GM18508 (cell line): ENCODE results near the gene TREM1.

Source experiments
- ATAC-seq: cut with Tn5 transposase; IDR thresholded peaks from one replicate; pipeline ENCODE4 v1.9.1; 2021; ENCODE audit warnings: moderate number of reproducible peaks; ENCODE audit not compliant: insufficient read depth, unreplicated experiment

The TREM1 gene

DNA sequence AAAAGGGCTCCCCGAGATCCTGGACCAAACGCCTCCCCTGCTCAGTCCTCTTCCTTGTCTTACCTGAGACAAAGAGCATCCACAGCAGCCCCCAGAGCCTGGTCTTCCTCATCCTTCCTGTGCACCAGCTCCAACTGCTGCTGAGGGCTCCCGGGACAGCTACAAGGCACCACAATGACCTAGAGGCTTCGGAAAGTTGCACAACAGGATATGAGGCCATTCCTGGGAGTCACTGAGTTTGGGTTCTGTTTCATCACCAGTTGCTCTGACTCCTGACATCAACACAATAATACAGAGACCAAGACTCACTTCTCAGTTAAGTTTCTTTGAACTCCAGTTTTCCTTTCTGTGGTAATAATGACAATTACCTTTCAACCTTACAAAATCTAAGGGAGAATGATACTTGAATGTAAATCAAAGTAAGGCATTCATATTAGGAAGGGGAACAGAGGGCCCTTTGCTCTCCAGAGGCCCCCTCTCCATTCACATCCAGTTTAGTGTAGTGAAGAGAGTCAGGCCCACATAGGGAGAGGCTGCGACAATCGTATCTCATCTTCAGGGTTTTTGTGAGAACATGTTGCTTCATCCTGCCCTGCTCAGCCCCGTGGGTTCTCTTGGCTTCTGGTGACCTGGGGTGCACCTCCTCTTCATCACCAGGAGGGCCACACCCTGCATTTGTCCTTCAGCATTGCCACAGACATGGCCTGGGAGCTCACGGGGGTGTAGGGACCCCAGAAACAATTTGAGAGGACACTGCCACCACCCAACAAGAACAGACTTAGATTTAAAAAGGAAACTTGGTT lies at the start of gene TREM1:
TSS of gene TREM1 (minus strand) at position 139 of the 803 bp plus-strand sequence. CDS start at position 112, 27 bp downstream.
- no peak for ATAC-seq

DNA sequence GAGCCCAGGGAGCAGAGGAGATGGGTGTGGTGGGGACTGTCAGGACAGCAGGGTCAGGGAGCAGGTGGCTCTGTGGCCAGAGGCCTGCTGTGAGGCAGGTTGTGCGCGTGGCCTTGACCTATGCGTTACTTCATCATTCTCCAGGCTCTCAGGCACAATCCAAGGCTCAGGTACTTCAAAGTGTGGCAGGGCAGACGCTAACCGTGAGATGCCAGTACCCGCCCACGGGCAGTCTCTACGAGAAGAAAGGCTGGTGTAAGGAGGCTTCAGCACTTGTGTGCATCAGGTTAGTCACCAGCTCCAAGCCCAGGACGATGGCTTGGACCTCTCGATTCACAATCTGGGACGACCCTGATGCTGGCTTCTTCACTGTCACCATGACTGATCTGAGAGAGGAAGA lies 49.5 kb upstream of the TREM1 start:
- no peak for ATAC-seq

DNA sequence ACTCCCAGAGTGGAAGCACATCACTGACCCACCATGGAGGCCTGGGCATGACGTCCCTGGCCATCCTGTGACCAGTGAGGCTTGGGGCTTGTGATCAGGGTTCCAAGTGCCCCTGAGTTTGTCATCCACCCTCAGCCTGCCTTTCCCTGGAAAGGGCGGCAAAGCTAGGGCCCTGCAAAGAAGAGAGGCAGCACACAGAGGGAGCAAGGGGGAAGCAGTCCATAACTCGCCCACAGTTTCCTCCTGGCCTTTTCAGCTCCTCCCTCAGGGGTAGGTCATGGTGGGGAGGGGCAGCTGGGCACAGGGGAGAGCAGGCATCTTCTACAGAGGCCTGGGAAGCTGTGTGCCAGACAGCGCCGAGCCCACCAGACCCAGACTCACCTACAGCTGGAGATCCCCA lies 48.8 kb upstream of the TREM1 start, which contains the start of gene NCR2:
TSS of gene NCR2 (plus strand) at position 313 of the 400 bp plus-strand sequence. CDS start 269 bp downstream, outside the sequence.
- no peak for ATAC-seq

DNA sequence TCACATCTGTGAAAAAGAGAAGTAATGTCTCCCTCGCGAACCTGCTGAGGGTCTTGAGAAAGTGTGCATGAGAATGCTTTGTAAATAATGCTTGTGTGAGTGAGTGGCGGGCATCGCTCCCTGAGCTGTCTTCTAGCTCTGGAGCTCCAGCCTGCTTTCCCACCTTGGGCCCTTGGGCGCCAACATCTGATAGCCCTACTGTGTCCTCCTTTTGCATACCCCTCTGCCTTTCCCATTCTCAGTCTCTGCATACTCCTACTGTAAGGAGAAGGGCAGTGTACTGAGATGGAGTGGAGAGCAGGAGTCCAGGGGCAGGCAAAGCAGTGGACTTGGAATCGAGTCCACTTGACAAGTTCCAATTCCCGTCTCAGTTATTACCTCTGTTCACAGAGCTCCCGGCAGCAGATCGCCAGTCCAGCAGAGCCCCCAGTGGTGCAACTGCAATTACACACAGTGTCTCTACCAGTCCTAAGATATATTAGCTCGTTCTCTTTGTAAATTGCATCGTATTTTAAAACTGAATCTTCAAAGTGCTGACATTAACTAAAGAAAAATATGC lies 48.1 kb upstream of the TREM1 start:
- ATAC-seq: no peak

DNA sequence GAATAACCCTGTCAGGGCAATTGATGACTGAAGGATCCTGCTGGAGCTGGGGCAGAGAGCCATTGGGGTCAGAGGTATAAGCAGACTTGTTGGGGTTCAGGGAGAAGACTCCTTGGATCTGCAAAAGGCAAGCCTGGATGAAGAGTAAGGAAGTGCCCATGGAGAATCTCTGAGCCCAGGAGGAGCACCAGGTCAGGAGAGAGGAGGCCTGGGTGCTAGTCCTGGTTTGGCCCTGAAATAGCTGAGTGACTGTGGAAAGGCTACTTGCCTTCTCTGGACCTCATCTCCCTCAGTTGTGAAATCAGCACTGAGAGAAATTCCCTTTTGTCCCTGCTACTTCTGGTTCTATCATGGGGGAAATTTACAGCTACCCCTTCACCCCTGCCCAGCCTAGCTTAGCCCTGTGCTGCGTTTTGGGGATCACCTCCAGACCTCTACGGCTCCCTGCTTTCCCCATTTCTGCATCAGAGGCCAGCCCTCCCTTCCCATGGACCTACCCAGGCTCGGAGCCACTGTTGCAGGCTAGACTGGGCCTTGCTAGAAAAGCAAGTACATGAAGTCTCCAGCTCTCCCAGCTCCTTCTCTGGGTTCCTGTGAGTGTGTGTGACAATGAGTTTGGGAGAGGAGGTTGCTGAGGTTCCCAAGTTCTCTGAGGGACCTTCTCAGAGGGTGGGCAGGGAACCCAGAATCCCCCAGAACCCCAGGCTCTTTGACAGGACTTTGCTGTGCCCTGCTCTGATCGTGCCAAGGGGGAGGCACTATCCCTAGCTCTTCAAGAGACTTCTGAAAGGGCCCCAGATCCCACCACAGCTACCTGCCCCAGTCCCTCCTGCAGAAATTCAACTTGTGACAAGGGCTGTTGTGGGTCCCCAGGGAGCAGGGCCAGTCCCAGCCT lies 46.6 kb upstream of the TREM1 start:
- no peak for ATAC-seq

DNA sequence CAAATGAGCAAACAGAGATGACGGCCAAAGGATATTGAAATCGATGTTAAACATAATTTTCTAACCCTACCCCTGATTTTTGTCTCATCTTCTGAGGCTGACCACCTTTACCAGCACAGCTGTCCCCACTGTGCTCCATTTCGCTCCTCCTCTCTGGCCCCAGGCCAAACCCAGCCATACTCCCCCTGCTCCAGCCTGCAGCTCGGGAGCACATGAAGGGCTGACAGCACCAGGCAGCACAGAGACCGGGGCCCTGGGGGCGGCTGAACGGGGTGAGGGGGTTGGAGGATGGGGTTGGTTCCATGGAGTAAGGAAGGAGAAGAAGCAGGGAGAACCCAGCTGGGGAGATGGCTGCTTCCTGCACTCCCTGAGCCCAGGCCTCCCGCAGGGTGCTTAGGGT lies 45.8 kb upstream of the TREM1 start:
- ATAC-seq: no peak

DNA sequence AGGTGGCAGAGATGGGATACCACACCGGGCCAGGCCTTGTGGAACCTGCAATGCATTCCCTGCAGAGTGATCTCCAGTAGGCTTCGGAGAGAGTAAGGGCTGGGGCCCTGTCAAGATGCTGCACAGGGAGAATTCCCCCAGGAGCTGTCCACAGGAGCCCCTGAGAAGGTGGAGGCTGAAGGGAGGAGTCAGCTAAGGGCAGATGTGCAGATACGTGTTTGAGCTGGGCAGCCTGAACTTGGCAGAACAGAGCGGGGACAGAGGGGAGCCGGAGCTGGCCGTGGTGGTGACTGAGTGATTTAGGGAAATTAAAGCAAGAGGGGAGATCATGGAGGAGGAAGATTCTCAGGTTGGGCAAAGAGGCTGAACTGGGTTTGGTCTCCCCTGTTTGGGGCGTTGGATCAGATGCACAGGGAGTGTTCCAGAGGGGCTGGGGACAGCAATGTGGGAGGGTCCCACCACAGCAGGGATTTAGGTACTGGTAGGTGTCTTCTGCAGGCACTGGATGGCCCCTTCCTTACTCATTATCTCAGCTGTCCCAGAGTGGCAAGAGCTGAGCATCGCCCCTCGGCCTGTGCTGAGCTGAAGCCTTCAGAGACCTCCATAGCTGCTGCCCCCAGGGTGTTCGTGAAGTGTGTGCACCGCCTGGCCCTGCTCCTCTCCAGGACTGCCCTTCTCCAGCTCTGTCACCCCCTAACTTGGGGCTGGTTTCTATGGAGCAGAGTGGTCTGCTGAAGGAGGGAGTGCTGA lies 45.1 kb upstream of the TREM1 start:
- no peak for ATAC-seq

DNA sequence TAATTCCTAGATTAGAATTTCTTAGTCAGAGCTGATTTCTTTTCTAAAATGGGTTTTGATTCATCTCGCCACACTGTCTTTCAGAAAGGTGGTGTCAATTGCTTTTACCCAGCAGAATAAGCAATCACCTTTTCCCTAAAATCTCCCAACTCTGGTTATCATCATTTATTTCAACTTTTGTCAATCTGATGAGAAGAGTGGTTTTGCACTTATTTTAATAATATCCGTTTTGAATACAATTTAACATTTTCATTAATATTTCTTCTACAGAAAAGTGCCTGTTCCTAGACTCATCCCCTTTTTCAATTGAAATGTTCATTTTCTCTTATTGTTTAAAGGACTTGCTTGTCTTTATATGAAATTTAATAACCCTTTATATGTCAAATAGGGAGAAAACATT lies 40.7 kb upstream of the TREM1 start:
- no peak for ATAC-seq

DNA sequence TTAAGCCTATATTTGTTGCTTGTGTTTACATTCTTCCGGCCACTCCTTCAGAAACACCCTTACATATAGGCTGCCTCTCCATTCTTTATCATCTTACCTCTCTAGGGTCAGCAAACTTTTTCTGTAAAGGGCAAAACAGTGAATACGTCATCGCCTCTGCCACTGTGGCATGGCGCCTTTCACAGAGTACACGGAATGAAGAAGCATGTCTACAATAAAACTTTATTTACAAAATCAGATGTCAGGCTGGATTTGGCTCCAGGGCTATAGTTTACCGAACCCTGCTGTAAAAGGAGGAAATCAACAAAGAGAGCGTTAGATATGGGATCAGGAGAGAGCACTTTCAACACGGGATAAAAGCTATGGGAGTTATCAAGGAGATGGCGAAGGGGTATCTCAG lies 39.6 kb upstream of the TREM1 start:
- no peak for ATAC-seq

DNA sequence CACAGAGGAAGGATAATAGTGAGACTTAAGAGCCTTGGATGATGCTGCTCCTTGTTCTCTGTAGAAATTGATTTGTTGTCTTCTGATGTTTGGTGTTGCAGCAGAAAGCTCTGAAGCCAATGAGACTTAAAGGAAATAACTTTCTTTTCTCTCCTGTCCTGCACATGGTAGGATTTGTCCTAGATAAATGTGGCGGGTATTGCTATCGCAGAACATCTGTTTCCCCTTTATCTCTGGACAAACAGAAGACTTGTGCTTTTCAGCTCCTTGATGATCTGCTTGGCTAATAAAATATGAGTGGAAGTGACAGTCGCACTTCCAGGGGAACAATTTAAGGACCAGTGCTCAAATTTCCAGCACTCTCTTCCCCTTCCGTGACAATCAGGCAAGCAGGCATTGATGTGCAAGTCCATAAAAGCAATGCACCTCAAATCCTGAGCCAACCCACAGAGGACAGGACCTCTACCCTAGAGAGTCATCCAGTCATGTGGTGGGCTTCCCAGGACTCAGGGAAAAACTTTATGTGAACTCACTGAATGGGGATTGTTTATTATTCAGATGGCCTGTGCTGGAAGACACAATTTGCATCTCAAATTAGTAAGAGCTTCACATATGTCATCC lies 39.1 kb upstream of the TREM1 start:
- no peak for ATAC-seq

DNA sequence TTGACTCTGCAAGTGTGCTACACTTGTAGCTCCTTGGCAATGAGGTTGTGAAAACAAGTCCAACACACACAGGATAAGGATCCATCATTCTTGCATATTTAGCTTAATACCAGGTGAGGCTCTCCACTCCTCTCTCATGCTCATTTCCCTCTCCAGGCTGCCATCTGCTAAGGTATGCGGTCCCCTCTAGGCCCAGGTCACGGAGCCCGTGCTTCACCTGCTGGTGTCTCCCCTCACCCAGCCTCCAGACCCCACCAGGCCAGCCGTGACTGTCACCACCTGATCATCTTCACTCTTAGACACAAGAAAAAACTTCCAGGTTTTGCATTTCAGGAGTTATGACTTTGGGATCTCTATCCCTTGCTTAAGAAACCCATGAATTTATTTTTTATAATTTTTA lies 34.7 kb upstream of the TREM1 start:
- ATAC-seq: no peak

DNA sequence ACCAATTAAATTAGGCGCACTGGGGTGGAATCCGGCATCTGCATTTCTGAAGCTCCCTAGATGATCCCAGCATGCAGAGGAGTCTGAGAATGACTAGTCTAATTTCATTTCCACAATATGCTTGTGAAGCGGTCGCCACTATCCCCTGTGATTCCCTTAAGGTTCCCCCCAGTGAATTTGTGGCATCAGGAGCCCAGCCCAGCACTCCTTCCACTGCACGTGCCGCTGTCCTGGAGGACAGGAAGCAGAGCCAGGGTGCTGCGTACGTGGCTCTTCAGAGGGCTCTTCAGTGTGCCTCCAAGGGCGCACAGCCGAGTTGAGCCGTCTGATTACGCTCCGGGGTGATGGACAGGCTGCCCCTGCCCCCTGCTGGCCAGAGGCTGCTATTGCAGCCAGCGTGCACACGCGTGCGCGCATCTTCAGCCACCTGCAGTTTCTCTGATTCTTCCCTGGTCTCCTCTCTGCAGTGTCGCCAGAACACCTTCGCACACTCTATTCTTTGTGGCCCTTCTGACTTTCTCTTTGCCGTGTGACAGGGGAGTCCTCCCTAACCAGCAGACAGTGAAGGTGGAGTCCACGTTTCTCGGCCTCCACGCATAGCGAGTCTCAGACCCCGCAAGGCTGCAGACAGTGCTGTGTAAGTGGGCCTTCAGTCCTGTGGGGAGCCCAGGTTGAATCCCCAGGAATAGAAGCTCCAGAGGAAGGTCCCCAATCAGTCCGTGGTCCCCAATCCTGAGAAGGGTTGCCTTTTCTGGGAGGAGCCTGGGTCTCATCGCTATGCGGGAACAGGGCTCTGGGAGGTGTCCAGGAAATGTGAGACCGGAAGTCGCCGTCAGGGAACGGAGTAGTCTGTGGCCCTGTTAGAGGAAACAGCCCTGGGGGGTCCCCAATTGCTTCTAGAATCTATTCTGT lies 32.4 kb upstream of the TREM1 start:
- ATAC-seq: no peak

DNA sequence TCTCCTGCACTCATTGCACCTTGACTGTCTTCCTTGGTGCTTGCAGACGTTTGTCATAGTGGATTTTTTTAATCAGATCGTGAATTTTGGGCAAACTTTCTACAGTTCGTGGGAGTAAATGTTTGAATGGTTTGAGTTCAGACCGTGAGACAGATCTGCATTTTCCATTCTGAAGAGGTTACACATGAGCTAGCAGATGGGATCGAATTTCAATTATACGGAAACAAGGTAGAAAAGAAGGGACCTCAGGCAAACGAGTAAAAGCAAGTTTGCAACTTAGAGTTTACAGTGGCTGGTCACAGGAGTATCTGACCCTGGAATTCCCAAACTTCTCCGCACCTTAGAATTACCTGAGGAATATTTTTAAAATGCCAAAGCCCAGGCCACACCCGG lies 31.8 kb upstream of the TREM1 start:
- ATAC-seq: no peak

DNA sequence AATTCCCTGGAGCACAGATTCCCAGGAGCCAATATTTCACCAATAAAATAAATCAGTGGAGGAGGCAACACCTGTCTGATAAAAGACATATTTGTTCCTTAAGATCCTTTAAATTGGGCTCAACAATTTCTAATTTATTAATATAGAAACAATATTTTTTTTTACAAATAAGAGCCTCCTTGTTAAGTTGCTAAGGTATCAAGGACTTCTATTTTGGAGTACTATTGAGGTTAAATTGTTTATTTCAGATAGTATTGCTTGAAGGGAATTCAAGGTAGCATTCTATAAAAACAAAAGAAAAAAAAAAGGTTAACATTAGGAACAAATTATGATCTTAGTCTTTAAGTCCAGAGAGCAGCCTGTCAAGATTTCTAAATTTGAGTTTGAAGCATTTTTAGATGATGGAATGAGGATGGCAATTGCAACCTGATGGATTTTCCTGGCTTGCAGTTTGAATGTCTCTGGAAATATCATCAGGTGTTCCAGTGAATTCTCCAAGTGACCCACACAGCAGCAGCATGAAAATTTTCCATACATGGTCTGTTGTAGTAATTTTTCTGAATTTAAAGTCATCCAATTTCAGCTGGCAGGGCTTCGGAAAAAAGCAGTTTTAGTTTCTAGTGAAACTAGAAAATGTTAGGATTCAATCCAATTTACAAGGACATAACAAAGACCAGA lies 29.6 kb upstream of the TREM1 start:
- no peak for ATAC-seq

DNA sequence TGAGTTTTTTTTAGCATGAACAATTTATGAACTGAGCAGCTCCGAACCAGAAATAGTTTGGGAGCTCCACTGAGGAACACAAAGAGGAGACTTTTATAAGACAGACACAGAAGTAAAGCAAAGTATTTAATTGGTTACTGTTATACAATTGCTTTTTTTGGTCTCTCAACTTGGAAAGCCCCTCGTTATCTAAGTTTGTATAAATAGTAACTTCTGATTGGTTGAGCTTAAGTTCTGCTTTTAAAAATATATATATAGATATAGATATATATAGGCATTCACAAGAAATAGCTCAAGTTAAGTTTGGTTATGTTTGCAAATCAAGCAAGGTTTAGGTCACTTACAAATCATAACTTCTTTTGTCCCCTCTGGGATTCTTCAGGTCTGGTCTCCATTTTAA lies 28.7 kb upstream of the TREM1 start:
- ATAC-seq: no peak

DNA sequence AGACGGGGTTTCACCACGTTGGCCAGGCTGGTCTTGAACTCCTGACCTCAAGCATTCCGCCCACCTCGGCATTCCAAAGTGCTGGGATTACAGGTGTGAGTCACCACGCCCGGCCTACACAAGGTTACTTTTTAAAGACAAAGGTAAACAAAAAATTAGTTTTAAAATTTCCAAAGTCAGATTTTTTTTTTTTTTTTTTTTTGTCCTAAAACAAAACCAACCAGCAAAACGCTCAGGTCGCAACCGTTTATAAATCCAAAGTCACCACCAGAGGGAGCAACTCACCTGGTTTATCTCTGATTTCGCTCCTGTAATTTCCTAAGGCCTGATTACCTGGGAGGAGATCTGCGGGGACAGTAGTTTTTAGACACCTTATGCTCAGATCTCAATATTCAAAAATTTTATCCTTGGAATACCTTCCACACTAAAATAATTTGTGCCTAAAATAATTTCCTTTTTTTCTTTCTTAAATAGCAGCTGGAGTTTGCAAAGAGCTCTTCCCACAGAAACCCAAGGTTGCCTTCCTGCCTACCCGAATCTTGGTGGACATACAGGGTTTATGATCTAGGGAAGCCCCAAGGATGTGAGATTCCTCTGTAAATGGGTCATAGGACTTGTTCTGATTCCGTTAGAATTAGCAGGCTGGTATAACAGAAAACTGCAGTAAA lies 19.8 kb upstream of the TREM1 start:
- no peak for ATAC-seq

DNA sequence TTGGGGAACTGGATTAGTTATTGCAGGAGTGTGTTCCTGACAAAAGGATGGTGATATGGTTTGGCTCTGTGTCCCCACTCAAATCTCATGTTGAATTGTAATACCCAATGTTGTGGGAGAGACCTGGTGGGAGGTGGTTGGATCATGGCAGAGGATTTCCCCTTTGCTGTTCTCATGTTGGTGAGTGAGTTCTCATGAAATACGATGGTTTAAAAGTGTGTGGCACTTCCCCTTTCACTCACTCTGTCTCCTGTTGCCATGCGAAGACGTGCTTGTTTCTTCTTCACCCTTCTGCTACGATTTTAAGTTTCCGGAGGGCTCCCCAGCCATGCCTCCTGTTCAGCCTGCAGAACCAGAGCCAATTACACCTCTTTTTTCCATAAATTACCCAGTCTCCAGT lies 16.2 kb upstream of the TREM1 start:
- no peak for ATAC-seq
